T-helper 2 cell treated with Interferon-gamma antibody and Interleukin-4, amounts not matched to agents 5 μg/mL and 100 μg/mL, for 36 hours (primary cell): ENCODE measurements around the gene SNRK.

Experiments
- DNase-seq: peaks from one replicate; pipeline ENCODE4 v3.0.0; 2021; ENCODE audit warnings: low spot score
- H3K27ac Mint-ChIP-seq: one replicate; pipeline ENCODE4 v1.8.0; 2021; ENCODE audit warnings: mild to moderate bottlenecking, mixed read lengths
- H3K27me3 Mint-ChIP-seq: one replicate; pipeline ENCODE4 v1.8.0; 2021; ENCODE audit warnings: low read depth, mixed read lengths
- H3K36me3 Mint-ChIP-seq: one replicate; pipeline ENCODE4 v1.8.0; 2021; ENCODE audit warnings: low read depth, mixed read lengths
- H3K4me1 Mint-ChIP-seq: one replicate; pipeline ENCODE4 v1.8.0; 2021; ENCODE audit warnings: low read depth, mixed read lengths
- H3K4me3 Mint-ChIP-seq: one replicate; pipeline ENCODE4 v1.8.0; 2022; ENCODE audit warnings: mild to moderate bottlenecking, moderate library complexity, mixed read lengths
- H3K9me3 Mint-ChIP-seq: one replicate; pipeline ENCODE4 v1.8.0; 2021; ENCODE audit warnings: mixed read lengths

SNRK gene

DNA sequence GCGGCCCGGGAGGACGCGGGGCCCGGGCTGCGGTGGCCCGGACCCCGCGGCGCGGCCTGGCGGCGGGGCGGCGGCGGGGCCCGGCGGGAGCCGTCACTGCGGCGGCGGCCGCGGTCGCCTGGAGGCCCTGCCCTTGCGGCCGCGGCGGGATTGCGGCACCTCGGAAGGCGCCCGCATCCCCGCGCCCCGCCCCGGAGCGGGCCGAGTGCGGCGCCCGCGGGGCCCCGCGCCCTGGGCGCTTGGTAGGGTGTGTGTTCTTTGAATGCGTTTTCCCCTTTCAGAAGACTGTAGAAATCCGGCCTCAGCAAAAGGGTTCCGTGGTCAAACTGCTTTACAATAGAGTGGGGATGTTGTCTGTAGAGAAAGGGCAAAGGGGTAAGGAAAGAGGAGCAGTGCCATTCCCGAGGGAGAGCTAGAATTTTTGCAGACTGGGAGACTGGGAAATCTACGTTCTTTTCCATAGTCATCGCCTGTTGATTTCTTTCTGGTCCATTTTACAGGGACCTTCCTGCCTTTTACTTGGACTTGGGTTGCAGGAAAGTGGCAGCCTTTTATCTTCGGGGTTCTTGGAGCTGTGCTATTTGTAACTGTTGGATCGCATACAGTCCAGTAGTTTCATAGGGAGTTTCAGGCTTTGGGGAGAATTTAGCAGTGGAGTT is 630 bp downstream of the SNRK start:
- Mint-ChIP-seq H3K27ac (peak overlapping the region; percentile 96), H3K9me3 (no peaks in the 10 kb centered on the region), H3K27me3 (peaks cover 9% of the 10 kb centered on the region), H3K4me3 (peak overlapping the region; percentile 97), H3K4me1 (peaks cover 38% of the 10 kb centered on the region), H3K36me3 (peaks cover 31% of the 10 kb centered on the region)
- no peak for DNase-seq

DNA sequence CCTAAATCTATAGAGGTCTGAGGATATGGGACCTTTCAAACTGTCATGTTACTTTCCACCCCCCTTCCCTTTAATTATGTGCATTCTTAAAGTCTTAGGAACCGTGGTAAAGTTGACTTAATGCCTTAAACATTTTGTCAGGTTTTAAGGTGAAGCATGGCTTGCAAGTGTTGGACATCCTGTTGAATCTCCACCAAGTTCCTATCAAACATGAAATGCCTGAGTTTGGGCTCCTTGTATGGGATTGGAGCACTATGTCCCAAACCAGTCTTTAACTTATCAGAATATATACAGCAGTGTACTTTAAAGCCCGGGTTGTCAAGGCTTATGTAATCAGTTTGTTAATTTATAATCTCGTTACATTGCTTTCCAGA is 1.1 kb downstream of the SNRK start:
- H3K36me3 Mint-ChIP-seq: peaks cover 34% of the 10 kb centered on the region

DNA sequence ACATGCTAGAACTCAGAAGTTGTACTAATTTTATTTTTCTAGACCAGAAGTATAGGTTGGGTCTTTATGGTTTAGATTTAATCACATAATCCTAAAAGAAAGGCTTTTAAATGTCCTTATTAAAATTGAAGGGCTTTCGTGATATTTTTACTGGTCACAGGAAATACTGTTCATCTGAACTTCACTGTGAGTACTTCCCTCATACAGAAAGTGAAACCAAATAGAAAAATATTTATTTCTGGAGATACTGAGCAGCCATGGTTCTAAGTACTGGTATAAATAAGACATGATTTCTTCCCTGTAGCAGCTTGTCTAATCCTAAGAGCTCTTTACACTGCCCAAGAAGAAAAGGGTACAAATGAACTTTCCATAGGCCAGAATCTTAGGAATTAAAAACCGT is 2.0 kb downstream of the SNRK start:
- peaks cover 42% of the 10 kb centered on the region for H3K36me3 Mint-ChIP-seq
- H3K4me1 Mint-ChIP-seq: peaks cover 51% of the 10 kb centered on the region
- DNase-seq: no peak
- H3K27ac Mint-ChIP-seq: peak overlapping the region; percentile 96
- H3K9me3 Mint-ChIP-seq: no peaks in the 10 kb centered on the region
- peak overlapping the region; percentile 97 for H3K4me3 Mint-ChIP-seq
- H3K27me3 Mint-ChIP-seq: peaks cover 4% of the 10 kb centered on the region

More for the DNA sequence above, 1.1 kb downstream of the SNRK start:
- H3K4me1 Mint-ChIP-seq: peaks cover 43% of the 10 kb centered on the region
- peak overlapping the region; percentile 97 for H3K4me3 Mint-ChIP-seq
- no peak for DNase-seq
- H3K27me3 Mint-ChIP-seq: peaks cover 8% of the 10 kb centered on the region
- H3K9me3 Mint-ChIP-seq: no peaks in the 10 kb centered on the region
- peak overlapping the region; percentile 96 for H3K27ac Mint-ChIP-seq

DNA sequence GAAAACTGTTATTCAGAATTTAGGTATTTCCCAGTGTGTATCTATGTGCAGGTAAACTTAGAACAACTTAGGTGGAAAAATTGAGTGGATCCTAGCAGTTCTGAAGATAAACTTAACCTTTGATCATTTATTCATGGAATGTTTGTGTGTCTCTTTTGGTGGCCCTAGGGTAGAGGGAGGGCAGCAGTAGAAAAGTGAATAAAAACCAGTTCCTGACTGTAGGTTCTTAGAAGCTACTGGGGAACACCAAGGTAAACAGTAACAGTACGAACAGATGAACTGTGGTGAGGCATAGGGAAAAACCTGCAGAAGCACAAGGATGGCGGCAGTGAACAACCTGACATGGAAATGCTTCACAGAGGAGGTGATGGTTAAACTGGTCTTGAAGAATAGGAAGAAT is 2.5 kb downstream of the SNRK start:
- H3K27me3 Mint-ChIP-seq: peaks cover under 1% of the 10 kb centered on the region
- peak overlapping the region; percentile 96 for H3K27ac Mint-ChIP-seq
- peaks cover 42% of the 10 kb centered on the region for H3K36me3 Mint-ChIP-seq
- peak overlapping the region; percentile 97 for H3K4me3 Mint-ChIP-seq
- no peak for DNase-seq
- H3K9me3 Mint-ChIP-seq: no peaks in the 10 kb centered on the region
- H3K4me1 Mint-ChIP-seq: peaks cover 53% of the 10 kb centered on the region

DNA sequence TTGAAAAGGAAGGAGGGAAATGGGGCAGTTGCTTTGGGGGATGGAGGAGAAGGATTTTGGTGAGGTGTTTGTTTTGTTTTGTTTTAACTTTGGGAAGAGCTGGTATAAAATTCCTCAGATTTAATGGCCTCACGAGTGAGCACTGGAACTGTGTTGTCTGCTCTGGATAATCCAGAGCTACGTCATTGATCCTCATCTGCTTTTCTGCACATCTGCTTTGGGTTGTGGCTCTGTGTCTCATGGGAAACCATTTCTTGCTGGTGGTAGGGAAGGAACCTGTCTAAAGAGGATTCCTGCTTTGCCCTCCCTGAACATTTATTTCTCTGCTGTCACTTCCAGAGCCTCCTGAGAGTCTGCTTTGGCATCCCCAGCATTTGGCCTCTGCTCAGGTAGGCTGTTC is 3.1 kb downstream of the SNRK start:
- peak overlapping the region; percentile 97 for H3K4me3 Mint-ChIP-seq
- no peaks in the 10 kb centered on the region for H3K27me3 Mint-ChIP-seq
- H3K36me3 Mint-ChIP-seq: peaks cover 45% of the 10 kb centered on the region
- no peaks in the 10 kb centered on the region for H3K9me3 Mint-ChIP-seq
- peaks cover 58% of the 10 kb centered on the region for H3K4me1 Mint-ChIP-seq
- peak overlapping the region; percentile 96 for H3K27ac Mint-ChIP-seq
- DNase-seq: no peak

DNA sequence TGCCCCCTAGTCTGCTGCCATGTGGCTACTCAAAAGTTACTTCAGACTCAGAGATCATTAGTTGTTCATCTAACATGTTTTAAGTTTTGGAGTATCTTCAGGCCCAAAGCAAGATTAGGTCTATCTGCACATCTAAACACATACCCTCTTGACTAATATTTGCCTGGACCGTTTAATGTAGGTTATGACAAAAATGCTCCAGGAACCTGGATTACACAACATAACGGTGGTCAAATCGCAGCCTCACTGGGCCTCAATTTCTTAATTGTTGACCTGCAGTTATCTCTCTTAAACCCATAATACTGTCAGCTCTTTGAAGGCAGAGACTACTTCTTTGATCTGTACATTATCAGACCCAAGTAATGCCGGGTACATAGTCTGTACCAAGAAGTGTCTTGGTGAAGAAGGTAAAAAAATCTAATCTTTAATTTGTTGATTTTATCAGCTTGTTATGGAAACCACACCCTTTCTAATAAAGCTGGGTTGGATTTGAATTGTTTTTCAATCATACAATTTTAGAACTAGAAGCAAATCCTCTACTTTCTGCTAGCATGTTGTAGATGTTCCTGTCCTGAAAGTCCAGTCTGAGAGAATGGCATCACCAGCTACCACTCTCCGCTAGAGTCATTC is 3.6 kb downstream of the SNRK start:
- Mint-ChIP-seq H3K27ac (peak overlapping the region; percentile 96), H3K36me3 (peaks cover 45% of the 10 kb centered on the region), H3K27me3 (no peaks in the 10 kb centered on the region), H3K4me1 (peaks cover 62% of the 10 kb centered on the region), H3K4me3 (peak overlapping the region; percentile 97), H3K9me3 (no peaks in the 10 kb centered on the region)
- no peak for DNase-seq

DNA sequence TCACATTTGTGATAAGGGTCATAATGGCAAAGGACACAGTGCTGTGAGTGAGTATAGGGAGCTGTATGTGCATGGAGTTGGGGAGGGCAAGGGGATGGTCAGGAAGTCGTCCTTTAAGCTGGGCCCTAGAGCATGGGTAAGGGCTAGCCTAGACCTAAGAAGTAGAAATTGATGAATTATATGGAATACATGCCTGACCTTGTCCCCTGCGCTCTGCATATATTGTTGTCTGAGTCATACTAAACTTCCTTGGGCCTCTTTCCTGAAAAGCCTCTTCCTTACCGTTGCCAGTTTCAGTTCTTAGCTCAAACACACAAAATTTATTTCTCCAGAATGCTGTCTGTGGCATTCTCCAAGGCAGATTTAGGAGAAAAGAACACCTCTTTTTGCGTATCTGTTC is 4.6 kb downstream of the SNRK start:
- Mint-ChIP-seq H3K4me1 (peaks cover 70% of the 10 kb centered on the region), H3K9me3 (no peaks in the 10 kb centered on the region), H3K27ac (peak overlapping the region; percentile 96), H3K36me3 (peaks cover 47% of the 10 kb centered on the region), H3K4me3 (peak overlapping the region; percentile 97), H3K27me3 (no peaks in the 10 kb centered on the region)
- DNase-seq: no peak

DNA sequence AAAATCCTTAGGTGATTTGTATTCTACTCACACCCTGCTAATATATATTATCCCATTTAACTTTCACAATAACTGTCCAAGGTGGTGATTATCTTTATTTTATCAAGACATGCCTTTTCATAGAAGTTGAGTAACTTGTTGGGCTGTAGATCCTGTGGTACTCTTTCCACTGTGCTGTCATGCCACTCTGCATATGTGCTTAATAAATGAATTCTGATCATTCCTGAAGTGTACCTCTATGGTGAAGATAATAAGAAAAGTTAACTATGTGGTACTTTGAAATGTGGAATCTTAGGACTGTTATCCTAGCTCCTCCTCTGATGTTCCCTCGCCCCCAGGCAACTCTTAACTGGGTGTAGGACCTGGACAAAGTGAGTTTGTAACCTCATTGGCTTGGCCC is 5.2 kb downstream of the SNRK start:
- Mint-ChIP-seq H3K36me3 (peaks cover 49% of the 10 kb centered on the region), H3K4me3 (peak overlapping the region; percentile 97), H3K4me1 (peaks cover 74% of the 10 kb centered on the region), H3K9me3 (no peaks in the 10 kb centered on the region), H3K27me3 (no peaks in the 10 kb centered on the region), H3K27ac (peak overlapping the region; percentile 67)
- no peak for DNase-seq

DNA sequence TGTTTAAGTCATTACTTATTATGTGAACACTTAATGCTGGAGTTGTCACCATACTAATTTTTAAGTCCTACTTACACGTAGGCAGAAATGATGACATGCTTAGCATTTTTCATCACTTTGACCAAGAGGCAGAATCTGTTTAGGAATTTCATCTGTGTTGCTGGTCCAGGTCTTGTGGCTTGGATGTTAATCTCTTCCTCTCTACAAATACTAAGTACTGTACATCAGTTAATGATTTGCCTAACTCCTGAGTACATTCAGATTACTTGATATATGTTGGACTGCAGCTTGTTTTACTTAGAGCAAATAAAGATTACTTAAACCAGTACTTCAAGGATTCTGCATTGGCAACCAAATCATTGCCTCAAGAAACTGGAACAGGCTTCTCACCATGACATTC is 8.6 kb downstream of the SNRK start:
- Mint-ChIP-seq H3K9me3 (no peaks in the 10 kb centered on the region), H3K36me3 (peaks cover 52% of the 10 kb centered on the region), H3K27me3 (no peaks in the 10 kb centered on the region), H3K4me1 (peaks cover 86% of the 10 kb centered on the region), H3K27ac (peak overlapping the region; percentile 71), H3K4me3 (peak overlapping the region; percentile 59)
- DNase-seq: no peak

DNA sequence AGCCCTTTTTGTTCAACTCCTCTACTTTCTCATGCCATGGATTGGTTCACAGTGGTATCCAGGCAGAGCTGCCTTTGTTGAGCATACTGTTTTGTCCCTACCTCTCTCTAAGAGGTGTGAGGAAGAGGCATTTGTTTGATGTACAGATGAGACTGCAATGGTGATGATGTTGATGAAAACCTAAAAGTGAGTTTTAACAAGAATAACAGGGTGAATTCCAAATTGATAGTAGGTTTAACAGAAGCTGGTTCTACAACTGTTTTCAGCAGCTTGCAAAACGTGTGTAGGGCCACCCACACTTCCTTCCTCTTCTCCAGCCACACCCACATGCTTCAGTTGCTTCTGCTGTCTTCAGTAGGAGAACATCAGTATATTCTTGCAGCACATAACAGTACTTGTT is 10.2 kb downstream of the SNRK start:
- no peaks in the 10 kb centered on the region for H3K27me3 Mint-ChIP-seq
- H3K4me1 Mint-ChIP-seq: peaks cover 71% of the 10 kb centered on the region
- no peaks in the 10 kb centered on the region for H3K9me3 Mint-ChIP-seq
- DNase-seq: peak; percentile 63
- peak overlapping the region; percentile 86 for H3K4me3 Mint-ChIP-seq
- H3K36me3 Mint-ChIP-seq: peaks cover 38% of the 10 kb centered on the region
- H3K27ac Mint-ChIP-seq: peak overlapping the region; percentile 93

DNA sequence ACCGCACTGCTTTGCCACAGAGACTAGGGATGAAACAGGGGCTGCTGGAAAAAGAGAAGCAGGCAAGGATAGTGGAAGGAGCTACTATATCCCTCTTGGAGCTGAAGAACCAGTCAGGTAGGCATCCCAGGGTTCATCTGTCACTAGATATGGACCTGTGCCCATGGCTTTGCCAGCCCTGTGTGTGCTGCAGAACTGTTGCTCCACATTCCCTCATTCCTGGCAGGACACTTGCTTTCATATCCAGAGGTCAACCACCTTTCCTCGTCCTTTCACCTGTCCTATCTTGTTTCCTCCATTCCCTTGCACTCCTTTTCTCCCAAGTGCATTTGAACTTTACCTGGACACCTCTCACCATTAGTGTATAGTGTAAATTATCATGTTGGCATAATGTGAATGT is 12.0 kb downstream of the SNRK start:
- Mint-ChIP-seq H3K9me3 (no peaks in the 10 kb centered on the region), H3K27me3 (no peaks in the 10 kb centered on the region), H3K4me1 (peaks cover 70% of the 10 kb centered on the region), H3K36me3 (peaks cover 33% of the 10 kb centered on the region), H3K27ac (peak overlapping the region; percentile 74), H3K4me3 (peak overlapping the region; percentile 78)
- DNase-seq: no peak

DNA sequence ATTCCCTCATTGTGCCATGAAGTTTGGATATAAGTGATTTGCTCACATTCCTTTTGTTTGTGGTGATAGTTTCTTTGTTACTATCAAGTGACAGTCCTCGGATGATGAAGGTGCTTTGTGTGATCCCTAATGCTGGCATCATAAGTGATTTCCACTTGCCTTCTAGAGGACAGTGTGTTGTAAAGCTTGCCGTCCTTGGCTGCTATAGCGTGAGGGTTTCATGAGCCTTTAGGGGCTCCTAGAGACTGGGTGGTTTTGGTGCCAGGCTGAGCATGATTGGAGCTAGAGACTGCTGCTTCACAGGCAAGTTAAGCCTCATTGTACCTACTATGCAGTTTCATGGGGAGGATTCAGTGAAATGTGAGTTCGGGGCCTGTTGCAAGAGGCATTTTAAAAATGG is 12.4 kb downstream of the SNRK start:
- peak overlapping the region; percentile 78 for H3K4me3 Mint-ChIP-seq
- H3K36me3 Mint-ChIP-seq: peaks cover 37% of the 10 kb centered on the region
- H3K27me3 Mint-ChIP-seq: no peaks in the 10 kb centered on the region
- no peaks in the 10 kb centered on the region for H3K9me3 Mint-ChIP-seq
- no peak for DNase-seq
- peak overlapping the region; percentile 74 for H3K27ac Mint-ChIP-seq
- peaks cover 73% of the 10 kb centered on the region for H3K4me1 Mint-ChIP-seq

DNA sequence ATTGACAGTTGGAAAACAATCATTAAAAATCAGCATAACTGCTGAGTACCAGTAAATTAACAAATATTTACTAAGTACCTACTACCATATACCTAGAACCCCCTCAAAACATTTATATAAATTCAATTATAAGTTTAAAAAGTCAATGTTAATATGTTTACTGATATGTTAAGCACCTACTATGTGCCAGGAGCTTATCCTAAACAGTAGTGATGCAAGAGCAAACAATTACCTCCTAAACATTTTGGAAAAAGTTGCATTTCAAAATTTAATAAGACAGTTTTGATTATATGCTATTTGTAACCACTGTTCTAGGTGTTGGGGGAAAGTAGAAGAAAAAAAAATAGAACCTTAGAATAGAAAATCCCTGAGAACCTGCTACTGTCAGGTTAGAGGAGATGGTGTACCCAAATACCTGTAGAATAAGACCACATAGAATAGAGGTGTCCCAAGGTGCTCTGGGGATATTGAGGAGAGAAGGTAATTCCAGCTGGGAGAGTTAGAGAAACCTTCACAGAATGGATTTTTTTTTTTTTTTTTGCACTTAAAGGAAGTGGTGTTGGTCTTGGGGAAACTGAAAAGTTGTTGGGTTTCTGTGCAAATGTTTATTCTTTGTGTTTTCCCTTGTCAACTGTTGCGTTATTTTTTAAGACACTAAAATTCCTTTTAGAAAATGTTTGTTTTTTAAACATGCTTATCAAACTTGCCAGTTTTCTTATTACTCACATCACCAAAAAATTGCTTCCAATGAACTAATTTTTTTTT is 16.0 kb downstream of the SNRK start:
- H3K4me1 Mint-ChIP-seq: peaks cover 59% of the 10 kb centered on the region
- H3K9me3 Mint-ChIP-seq: no peaks in the 10 kb centered on the region
- H3K27ac Mint-ChIP-seq: peak overlapping the region; percentile 83
- peaks cover 44% of the 10 kb centered on the region for H3K36me3 Mint-ChIP-seq
- DNase-seq: no peak
- H3K4me3 Mint-ChIP-seq: peak overlapping the region; percentile 66
- no peaks in the 10 kb centered on the region for H3K27me3 Mint-ChIP-seq

DNA sequence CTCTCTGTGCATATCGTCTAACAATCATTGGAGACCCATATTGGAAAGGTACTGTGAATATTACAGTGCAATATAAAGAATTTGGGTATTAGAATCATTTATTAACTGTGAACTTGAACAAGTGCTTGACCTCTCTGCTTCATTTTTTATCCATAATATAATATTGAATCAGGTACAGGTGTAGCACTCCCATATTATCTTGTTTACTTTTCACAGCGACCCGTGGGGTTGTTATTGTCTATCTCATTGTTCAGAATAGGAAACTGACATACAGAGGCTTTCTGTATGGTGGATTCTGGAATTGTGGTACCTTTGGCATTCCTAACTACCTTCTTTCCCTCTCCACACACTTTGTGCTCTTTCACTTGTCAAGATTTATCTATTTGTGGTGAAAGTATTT is 17.8 kb downstream of the SNRK start:
- H3K27me3 Mint-ChIP-seq: no peaks in the 10 kb centered on the region
- H3K27ac Mint-ChIP-seq: peak overlapping the region; percentile 2
- peaks cover 63% of the 10 kb centered on the region for H3K4me1 Mint-ChIP-seq
- H3K4me3 Mint-ChIP-seq: no peak overlapping the region
- no peaks in the 10 kb centered on the region for H3K9me3 Mint-ChIP-seq
- DNase-seq: no peak
- H3K36me3 Mint-ChIP-seq: peaks cover 53% of the 10 kb centered on the region
